GM10248 (cell line): ENCODE results near the gene KCNF1.
"Not testable (repeated sequence)": the region's sequence is repeated elsewhere in the genome, so short reads cannot be mapped to it uniquely, and the experiment has no call there.

ENCODE experiments used
- CTCF ChIA-PET: fragments of 300-600 bp; sonication (Branson Sonifier 250); formaldehyde crosslinking; extraction: SDS; loops from one replicate; lab custom pipeline; 2021; ENCODE audit warnings: antibody characterized with exemption; lab: Yijun Ruan, JAX
- POLR2A ChIA-PET: fragments of 350-650 bp; sonication (Branson Sonifier 250); formaldehyde crosslinking; extraction: SDS; loops from one replicate; lab custom pipeline; 2020; ENCODE audit warnings: antibody characterized with exemption; lab: Yijun Ruan, JAX
- DNase-seq: peaks from one replicate; pipeline ENCODE4 v3.0.0; 2012; ENCODE audit errors: extremely low spot score
- CTCF ChIP-seq: IDR thresholded peaks from 2 replicates; pipeline ENCODE4 v1.5.1; 2012; ENCODE audit warnings: mild to moderate bottlenecking, low read depth; ENCODE audit errors: extremely low read depth, missing control alignments, control extremely low read depth

The KCNF1 gene

GRCh38 chr2:10956006-10956790 lies 44.5 kb downstream of the KCNF1 start:
- no peak for DNase-seq
- CTCF ChIA-PET, result interaction anchor here (1.4 kb wide), 1 partner anchor 20 kb away, joined by 3 read pairs; no protein-coding TSS in a partner anchor
- no peak for TF ChIP-seq CTCF
- POLR2A ChIA-PET, result no interaction called here

- ChIA-PET CTCF (no interaction called here), POLR2A (no interaction called here)
- DNase-seq, result no peak
- TF ChIP-seq CTCF, result no peak
Observed at GRCh38 chr2:10957391-10957790, 45.7 kb downstream of the KCNF1 start.

- CTCF ChIA-PET, DNase-seq, POLR2A ChIA-PET: not testable (repeated sequence)
Observed at GRCh38 chr2:10958452-10958851, 46.7 kb downstream of the KCNF1 start.

GRCh38 chr2:10960606-10961489 lies 49.1 kb downstream of the KCNF1 start:
- ChIA-PET CTCF (interaction anchor here (1.4 kb wide), 1 partner anchor 27 kb away, joined by 3 read pairs; no protein-coding TSS in a partner anchor), POLR2A (no interaction called here)
- no peak for TF ChIP-seq CTCF
- no peak for DNase-seq

GRCh38 chr2:10961490-10961875 lies 49.7 kb downstream of the KCNF1 start:
- ChIA-PET CTCF (no interaction called here), POLR2A (no interaction called here)
- no peak for TF ChIP-seq CTCF
- no peak for DNase-seq

GRCh38 chr2:10962004-10962403 lies 50.3 kb downstream of the KCNF1 start:
- CTCF ChIA-PET, result no interaction called here
- POLR2A ChIA-PET, result no interaction called here
- TF ChIP-seq CTCF, result no peak
- no peak for DNase-seq

- ChIA-PET POLR2A (no interaction called here), CTCF (no interaction called here)
- no peak for TF ChIP-seq CTCF
- DNase-seq, result no peak
Observed at GRCh38 chr2:10963155-10963554, 51.4 kb downstream of the KCNF1 start.
